GM23338 (cell line): Measurements from ENCODE around the gene TM9SF4.

Source experiments
- EZH2 ChIP-seq: fragments of 200-600 bp; sonication (generic); IDR thresholded peaks from one replicate; pipeline ENCODE4 v1.8.0; 2017; ENCODE audit warnings: antibody characterized with exemption, mild to moderate bottlenecking, low read depth; ENCODE audit not compliant: unreplicated experiment
- TF ChIP-seq, protein P1 (sequence below), 2 experiments: fragments of 200-600 bp in 1 of 2; sonication (generic) in 1 of 2; conservative IDR thresholded peaks; 2 replicates each; pipeline versions ENCODE4 v1.5.1 to v1.6.1; 2016 to 2017; ENCODE audit warnings: antibody characterized with exemption in 2 of 2, low read depth in 2 of 2, mild to moderate bottlenecking in 2 of 2, moderate library complexity in 1 of 2

DNA sequence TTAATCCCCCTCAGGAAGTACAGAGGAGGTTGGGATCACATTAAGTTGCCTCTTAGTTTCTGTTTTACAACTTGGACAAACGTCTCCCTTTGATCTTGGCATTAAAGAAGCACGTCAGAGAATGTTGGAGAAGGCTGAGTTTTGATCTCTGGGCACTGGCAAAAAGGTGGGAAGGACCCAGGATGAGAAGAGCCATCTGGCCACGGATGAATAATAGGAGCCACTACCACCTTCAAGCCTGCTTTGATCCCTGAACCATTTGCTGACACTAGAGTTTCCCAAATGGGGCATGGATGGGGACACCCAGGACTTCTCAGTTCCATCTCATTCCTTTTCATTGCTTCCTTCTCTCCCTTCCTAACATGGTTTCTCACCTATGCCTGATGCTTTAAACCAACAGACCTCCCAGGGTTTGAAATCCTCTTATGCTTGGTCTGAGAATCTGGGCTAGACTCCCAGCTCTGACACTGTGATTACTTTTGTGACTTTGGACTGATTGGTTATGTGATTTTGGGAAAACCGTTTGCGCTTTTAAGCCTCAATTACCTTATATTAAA, 5.8 kb downstream of the TM9SF4 start:
- TF ChIP-seq, protein P1, sequence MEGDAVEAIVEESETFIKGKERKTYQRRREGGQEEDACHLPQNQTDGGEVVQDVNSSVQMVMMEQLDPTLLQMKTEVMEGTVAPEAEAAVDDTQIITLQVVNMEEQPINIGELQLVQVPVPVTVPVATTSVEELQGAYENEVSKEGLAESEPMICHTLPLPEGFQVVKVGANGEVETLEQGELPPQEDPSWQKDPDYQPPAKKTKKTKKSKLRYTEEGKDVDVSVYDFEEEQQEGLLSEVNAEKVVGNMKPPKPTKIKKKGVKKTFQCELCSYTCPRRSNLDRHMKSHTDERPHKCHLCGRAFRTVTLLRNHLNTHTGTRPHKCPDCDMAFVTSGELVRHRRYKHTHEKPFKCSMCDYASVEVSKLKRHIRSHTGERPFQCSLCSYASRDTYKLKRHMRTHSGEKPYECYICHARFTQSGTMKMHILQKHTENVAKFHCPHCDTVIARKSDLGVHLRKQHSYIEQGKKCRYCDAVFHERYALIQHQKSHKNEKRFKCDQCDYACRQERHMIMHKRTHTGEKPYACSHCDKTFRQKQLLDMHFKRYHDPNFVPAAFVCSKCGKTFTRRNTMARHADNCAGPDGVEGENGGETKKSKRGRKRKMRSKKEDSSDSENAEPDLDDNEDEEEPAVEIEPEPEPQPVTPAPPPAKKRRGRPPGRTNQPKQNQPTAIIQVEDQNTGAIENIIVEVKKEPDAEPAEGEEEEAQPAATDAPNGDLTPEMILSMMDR (conservative IDR thresholded peaks at IDR 0.05; ENCODE audit: low read depth in 2 of 2) = no peak
- TF ChIP-seq EZH2 = no peak
